NCI-H2107 treated with DMSO at 0.1 percent for 48 hours (cell line): ENCODE results near the gene TULP3.
A peak's percentile ranks its signal among the peaks of the same experiment; 100 is the strongest.

Experiments used
- DNase-seq: peaks from one replicate; lab custom pipeline; 2025; ENCODE audit not compliant: unreplicated experiment; lab: John Stamatoyannopoulos, UW

Gene TULP3

DNA sequence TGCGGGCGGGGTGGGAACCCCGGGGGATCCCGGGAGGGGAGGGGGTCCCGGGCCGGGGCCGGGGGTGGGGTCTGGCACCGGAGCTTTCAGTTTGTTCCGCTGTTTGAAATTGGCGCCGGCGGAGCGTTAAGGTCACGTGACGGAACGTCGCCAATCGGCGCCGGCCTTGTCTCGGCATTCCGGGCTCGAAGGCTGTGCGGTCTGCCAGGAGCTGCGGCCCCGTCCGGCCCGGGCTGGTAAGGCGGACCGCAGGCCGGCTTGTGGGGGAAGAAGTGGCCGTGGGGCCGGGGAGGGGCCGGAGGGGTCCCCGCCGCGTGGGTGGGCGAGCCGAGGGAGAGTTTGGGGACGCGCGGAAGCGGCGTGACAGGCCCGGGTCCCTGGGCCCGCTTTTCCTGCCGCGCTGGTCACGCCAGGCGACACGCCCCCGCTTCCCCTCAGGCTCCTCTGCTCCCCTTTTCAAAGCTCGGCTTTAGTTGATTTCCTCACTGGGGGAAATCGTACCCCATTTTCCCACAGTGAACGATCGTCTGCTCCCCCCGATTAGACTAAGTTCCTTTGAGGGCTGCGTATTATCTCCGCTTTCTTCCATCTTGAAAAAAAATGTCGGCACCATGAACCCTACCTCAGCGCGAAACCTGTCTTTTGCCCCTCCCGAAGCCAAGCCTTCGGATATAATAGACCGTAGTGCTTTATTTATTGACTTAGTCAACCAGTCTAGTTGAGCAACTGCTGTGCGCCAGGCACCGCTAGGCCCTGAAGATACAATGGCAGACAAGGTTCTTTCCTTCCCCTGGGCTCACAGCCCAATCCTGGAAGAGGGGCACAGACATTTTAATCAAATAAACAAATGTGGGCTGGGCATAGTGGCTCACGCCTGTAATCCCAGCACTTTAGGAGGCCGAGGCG, 13.4 kb upstream of the TULP3 start, which contains the start of the genes FOXM1 and RHNO1:
Gene FOXM1, minus strand, starts transcription at position 128 of the 906 bp plus-strand sequence. CDS start 2,696 bp downstream, outside the sequence.
Gene RHNO1, plus strand, starts transcription at position 177 of the 906 bp plus-strand sequence. CDS start 8,144 bp downstream, outside the sequence.
- peak; percentile 79 for DNase-seq

DNA sequence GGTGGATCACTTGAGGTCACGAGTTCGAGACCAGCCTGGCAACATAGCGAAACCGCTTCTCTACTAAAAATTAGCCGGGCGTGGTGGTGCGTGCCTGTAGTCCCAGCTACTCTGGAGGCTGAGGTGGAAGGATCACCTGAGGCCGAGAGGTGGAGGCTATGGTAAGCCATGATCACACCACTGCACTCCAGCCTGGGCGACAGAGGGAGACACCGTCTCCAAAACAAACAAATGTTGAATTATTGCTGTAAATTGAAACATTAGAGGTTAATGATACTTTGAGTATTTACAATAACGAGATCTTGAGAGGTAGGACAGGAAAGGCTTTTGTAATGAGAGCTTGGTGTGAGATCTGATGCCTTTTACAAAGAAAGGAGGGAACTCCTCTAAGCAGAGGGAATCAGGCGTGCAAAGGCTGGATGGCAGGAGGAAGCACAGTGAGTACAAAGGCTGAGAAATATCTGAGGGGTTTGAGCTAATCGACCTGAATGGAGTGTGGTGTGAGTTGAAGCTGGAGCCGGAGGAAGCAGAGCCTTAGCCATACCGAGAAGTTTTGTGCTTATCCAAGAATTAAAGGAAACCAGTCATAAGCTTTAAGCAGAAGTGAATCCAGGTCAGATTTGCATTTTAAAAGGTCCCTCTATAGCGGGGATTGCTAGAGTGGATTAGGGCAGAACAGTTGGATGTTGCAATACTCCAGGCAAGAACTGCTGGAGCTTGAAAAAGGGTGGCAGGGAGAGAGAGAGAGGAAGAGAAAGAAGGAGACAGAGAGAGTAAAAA, 12.5 kb upstream of the TULP3 start:
- DNase-seq: peak; percentile 97

DNA sequence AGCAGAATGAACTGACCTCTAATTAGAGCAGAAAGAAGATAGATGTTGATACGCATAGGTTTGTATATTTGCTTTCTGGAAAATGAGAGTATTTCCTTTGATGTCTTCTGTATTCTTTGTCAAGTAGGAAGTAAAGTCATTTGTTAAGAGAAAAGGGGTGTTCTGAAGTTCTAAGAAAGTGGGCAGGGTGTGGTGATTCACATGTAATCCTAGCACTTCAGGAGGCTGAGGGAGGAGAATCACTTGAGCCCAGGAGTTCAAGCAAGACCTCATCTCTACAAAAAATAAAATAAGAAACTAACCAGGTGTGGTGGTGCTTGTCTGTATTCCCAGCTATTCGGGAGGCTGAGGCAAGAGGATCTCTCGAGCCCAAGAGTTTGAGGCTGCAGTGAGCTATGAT, 10.8 kb upstream of the TULP3 start:
- DNase-seq: no peak

DNA sequence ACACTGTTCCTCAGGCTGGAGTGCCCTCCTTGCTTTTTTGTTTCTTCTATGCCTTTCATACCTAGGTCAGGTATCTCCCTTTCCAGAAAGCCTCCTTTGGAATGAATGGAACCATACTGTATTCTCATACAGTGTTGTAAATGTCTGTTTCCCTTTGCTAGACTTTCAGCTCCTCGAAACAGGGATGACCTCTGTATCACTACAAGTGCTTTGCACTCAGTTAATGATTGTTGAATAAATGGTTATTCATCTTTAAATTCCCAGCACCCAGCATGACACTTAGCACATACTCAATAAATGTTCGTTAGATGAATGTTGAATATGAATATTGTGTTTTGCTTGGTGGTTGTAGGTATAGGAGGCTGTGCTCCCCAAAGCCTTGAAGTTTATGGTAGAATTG, 5.9 kb upstream of the TULP3 start:
- no peak for DNase-seq

DNA sequence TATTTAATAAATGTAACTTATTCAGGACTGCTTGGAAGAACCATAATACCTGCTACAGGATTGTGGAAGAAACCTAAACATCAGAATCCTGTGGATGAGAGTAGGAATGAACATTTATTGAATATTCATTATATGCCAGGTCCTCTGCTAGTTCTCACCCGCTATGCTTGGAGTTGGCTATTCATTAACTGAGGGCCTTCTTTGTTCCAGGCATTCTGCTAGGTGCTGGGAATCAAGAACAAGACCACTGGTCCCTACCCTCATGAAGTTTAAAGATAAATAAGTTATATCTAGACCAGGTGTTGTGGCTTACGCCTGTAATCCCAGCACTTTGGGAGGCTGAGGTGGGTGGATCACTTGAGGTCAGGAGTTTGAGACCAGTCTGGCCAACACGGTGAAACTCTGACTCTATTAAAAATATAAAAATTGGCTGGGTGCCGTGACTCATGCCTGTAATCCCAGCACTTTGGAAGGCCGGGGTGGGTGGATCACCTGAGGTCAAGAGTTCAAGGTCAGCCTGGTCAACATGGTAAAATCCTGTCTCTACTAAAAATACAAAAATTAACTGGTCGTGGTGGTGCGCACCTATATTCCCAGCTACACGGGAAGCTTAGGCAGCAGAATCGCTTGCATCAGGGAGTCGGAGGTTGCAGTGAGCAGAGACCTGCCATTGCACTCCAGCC, 3.8 kb upstream of the TULP3 start:
- no peak for DNase-seq

DNA sequence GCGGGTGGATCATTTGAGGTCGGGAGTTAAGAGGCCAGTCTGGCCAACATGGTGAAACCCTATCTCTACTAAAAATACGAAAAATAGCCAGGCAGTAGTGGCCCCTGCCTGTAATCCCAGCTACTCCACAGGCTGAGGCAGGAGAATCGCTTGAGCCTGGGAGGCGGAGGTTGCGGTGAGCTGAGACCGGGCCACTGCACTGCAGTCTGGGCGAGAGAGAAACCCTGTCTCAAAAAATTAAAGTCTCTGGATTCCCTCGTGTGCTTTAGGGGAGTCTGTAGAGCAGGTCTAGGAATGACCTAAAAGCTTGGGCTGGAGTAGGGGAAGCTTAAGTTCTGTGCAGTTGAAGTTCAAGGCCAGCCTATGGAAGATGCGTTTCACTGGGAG, 697 bp upstream of the TULP3 start:
- no peak for DNase-seq

DNA sequence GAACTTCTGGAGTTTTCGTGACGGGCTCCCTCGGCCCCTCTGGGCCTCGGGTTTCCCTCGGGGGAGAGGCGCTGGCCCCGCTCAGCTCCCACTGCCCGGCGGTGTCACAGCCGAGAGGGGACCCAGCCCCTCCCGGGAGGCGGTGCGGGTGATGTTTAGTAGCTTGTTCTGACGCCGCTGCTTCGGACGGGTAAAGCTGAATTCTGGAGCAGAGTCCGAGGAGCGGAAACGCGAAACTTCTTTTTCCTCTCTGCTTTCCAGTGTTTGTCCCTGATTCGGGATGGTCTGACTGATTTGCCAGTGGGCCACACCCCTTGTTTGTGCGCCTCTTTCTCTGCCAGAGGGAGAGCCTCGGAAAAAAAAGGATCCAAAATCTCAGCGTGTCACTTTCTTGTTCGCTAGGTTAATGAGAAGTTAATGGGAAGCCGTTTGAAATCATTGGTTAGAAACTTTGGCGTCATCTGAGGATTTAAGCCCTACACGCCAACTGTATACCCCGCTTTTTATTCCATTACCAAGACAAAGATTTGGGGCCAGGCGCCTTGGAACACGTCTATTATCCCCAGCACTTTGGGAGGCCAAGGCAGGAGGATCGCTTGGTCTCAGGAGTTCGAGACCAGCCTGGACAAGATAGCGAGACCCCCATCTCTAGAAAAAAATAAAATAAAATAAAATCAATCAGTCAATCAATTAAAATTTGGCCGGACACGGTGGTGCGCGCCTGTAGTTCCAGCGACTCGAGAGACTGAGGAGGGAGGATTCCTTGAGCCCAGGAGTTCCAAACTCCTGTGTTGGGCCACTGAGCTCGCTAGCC, 756 bp downstream of the TULP3 start:
- peak; percentile 23 for DNase-seq

DNA sequence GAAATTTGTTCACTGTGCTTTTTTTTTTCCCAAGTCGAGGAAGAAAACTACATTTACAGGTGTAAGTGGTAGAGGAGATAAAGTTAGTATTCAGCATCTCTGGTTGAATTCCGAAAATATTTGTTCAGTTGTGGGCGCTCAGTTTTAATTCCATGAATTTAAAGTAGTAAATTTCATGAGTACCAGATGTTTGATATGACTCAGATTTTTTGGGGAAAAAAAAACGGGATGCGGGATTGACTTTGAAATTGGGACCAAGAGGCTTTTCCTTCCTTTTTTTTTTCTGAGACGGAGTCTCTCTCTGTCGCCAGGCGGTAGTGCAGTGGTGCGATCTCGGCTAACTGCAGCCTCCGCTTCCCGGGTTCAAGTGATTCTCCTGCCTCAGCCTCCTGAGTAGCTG, 1.6 kb downstream of the TULP3 start:
- no peak for DNase-seq

DNA sequence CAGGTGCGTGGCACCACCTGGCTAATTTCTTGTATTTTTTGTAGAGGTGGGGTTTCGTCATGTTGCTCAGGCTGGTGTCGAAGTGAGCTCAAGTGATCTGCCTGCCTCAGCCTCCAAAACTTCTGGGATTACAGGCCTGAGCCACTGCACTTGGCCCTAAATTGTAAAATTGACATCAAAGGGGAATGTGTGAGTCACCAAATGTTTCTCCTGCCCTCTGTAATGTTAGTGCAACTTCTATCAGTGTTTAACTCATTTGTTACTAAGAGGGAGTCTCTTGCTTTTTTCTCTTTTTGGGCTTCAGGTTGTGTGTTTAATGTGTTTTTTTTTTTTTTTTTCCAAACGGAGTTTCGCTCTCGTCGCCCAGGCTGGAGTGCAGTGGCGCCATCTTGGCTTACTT, 2.3 kb downstream of the TULP3 start:
- DNase-seq: no peak

DNA sequence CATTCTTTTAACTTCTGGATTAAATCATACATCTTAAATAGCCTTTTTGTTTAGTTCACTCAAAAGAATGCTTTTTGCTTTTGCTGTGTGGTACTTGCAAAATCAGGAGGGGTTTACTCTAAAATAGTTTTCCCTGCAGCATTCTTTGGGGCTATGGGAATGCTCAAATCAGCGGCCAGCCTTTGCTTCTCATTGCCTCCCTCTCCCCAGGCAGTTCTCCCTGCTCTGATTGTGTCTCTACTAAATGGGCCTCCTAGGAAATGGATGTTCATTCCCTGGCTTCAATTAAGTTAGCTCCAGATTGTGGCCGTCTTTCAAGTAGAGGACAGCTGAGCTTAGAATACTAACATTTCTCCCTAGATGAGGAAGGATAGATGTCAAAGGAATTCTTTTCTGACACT, 4.4 kb downstream of the TULP3 start:
- DNase-seq: no peak

DNA sequence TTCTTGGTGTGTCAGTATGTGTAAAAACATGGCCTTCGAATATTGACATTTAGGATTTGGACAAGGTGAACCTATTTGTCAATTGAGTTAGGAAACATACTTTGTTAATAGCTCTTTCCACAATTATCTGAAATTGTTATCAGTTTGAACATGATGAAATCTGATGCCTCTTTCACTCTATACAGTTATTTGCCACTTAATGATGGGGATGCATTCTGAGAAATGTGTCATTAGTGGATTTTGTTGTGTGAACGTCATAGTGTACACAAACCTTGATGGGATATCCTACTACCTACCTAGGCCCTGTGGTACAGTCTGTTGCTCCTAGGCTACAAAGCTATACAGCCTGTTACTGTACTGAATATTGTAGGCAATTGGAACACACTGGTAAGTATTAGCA, 4.8 kb downstream of the TULP3 start:
- DNase-seq: no peak

DNA sequence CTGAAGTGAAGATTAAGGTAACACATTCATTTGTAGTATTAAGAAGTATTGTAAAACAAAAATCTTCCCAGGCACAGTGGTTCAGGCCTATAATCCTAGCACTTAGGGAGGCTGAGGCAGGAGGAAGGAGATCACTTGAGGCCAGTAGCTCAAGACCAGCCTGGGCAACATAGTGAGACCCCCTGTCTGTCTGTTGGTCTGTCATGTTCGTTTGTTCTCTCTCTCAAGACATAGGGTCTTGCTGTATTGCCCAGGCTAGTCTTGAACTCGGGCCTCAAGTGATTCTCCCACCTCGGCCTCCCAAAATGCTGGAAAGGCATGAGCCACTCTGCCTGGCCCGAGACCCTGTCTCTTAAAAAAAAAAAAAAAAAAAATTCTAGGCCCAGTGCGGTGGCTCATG, 6.7 kb downstream of the TULP3 start:
- no peak for DNase-seq

DNA sequence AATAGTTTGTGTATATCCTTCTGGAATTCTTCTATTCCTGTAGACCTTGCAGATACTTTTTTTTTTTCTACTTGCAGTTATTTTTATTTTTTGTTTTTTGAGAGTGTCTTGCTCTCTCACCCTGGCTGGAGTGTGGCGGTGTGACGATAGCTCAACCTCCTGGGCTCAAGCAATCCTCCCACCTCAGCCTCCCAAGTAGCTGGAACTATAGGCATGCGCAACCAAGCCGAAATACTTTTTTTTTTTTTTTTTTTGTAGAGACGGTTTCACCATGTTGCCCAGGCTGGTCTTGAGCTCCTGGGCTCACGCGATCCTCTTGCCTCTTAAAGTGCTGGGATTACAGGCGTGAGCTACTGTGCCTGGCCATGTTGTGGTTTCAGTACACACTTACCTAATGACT, 10.0 kb downstream of the TULP3 start:
- DNase-seq: no peak

DNA sequence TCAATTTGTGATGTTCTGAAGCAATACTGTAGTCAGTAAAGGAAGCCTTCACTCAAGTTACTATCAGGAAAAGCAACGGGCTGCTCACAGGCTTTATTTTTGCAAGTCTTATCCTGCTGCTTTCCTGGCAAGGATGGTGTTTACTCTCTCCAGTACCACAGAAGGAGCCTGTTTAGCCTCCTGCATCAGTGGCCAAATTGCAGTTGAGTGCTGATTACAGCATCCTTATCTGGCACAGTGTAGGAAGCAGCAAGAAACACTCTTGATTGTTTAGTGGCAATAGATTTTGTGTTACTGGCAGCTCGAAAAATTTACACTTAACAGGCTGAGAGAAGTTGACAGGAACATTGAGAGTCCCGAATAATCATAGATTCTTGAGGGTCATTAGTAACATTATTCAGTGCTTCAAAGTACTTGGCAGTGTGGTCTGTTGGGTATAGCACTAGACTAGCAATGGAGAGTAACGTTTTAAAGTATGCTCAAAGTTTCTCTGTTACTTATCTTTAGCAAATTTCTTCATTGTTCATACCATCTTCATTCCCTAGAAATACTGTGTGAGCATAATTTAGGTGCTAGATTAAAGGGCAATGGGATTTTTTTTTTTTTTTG, 11.7 kb downstream of the TULP3 start:
- peak; percentile 81 for DNase-seq

DNA sequence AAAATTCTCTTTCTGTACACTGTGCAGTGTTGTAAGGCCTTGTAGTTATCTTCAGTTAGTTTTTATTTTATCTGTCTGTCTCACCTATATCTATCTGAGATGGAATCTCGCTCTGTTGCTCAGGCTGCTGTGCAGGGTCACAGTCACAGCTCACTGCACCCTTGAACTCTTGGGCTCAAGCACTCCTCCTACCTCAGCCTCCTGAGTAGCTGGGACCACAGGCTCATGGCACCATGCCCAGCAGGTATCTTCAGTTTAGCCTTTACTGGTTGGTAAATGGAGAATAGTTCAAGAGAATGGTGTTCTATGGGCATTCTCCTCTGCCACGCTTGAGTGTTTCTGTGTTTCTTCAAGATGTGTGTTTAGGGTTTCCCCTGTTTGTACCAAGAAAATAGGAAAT, 13.6 kb downstream of the TULP3 start:
- peak; percentile 18 for DNase-seq

DNA sequence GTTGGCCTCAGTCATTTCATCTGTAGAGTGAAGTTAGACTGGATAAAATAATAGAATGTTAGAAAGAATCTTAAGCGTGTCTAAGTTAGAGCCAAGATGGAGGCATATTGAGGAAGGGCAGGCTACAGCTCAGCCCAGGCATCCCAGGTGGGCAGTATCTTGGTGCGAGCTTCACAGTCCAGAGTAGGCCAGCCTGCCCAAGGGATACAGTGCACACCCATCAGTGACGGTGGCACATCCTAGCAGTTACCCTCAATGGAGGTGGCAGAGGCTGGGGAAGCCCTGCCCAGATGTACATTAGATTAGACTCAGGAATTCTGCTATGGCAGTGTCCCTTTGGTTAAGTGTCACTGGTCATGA, 21.5 kb downstream of the TULP3 start:
- DNase-seq: no peak

DNA sequence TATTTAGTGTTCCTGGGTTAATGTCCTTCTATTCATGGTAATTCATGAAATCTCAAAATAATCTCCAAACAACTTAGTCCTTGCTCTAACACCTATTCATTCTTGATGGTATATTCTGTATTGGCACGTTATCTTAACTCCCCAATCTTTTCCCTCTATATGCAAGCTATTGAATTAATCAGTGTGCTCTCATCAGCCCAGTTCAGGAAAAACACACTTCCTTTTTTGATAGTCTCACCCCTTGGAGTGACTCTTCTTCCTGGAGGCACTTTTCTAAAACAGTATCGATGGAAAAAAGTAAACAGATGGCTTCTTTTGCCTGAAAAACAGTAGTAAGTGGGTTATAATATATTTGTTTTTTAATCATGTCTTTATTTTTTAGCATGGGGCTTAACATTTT, 28.6 kb downstream of the TULP3 start:
- no peak for DNase-seq

DNA sequence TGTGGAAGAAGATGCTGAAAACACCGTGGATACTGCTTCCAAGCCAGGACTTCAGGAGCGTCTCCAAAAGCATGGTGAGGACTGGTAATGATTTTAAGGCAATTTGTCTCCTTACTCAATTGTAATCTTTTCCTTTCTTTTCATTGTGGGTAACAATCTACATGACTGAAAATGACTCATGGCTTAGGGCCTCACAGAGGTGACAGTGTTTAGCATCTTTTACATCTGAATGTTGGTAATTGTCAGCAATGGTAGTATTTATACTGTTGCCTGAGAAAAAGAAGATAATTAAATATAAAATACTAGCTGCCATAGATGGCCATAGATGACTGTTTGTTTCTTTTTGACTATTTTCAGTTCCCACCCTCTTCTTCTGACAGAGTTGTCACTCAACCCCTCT, 31.6 kb downstream of the TULP3 start:
- no peak for DNase-seq

DNA sequence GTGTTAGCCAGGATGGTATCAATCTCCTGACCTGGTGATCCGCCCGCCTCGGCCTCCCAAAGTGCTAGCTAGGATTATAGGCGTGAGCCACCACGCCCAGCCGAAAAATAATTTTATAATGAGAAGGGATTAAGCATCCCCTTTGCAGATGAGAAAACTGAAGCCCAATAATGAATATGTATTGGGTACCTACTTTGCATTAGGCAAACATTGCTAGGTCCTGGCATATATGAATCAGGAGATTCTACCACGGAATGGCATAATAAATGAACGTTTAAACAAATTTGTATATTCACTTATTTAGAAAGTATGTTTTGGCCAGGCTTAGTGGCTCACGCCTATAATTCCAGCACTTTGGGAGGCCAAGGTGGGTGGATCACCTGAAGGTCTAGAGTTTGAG, 32.4 kb downstream of the TULP3 start:
- no peak for DNase-seq

DNA sequence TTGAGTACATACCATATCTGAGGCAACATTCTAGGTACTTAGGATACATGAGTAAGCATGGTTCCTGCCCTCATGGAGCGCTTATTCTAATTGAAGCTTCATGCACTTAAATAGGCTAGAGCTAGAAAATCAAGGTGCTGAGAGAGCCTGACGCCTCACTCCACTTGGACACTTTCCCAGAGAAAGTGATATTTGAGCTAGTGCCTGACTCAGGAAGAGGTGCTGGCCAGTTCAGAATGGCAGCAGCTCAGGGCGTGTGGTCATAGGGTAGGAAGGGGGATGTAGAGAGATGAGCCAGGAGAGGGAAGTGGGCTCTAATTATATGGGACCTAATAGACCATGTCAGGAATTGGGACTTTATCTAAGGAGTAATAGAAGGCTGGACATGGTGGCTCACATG, 33.3 kb downstream of the TULP3 start:
- no peak for DNase-seq
